Measurements from ENCODE around the gene SH3BP4.

Gene SH3BP4

DNA sequence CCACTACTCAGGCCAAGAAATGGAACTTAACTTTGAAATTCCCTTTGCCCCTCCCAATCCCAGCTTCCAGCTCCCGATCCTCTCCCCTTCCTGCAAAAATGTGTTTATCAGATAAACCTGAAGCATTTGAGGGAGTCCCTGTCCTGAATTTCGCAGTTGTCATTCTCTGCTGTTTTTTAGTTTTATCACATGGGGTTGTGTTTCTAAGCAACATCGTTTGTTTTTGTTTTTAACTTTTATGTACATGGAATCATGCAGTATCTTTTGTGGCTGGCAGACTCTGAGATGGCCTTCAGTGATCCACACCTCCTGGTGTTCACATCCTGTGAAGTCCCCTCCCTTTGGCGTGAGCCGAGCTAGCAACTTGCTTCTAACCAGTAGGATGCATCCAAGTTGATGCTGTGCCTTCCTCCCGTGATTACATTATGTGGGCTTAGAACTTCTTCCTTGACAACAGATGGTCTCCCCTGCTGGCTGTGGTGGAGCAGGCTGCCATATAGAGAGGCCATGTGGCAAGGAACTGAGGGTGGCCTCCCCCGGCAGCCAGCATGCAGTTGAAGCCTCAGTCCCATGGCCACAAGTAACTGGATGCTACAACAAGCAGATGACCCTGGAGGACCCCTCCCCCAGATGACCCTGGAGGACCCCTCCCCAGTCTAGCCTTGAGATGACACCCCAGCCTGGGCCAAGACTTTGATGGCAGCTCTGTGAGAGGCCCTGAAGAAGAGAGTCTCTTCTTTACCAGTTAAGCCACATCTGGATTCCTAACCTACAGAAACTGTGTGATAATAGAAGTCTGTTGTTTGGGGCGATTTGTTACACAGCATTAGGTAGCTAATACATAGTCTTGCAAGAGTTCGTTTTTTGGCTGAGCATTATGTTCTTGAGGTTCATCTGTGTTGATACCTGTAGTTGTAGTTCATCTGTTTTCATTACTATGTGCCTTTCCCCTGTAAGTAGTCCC lies 27.7 kb downstream of the SH3BP4 start:
- Histone ChIP-seq H3K9ac (ENCODE audit: low read depth, low read length) (no peak overlapping the region), H3K36me3 (ENCODE audit: insufficient read depth, low read length) (no peaks in the 10 kb centered on the region), H3K9me3 (ENCODE audit: control insufficient read depth, insufficient read depth, low read length) (peaks cover 4% of the 10 kb centered on the region; the same call in 1 of the 2 replicates), H3K4me1 (ENCODE audit: insufficient read depth, low read length) (peaks cover 49% of the 10 kb centered on the region)

GRCh38 chr2:234980451-234981187 lies 28.8 kb downstream of the SH3BP4 start:
- H3K9me3 ChIP-seq (ENCODE audit: control insufficient read depth, insufficient read depth, low read length), result peaks cover 4% of the 10 kb centered on the region; the same call in 1 of the 2 replicates
- peaks cover 42% of the 10 kb centered on the region for H3K4me1 ChIP-seq (ENCODE audit: insufficient read depth, low read length)
- no peaks in the 10 kb centered on the region for H3K36me3 ChIP-seq (ENCODE audit: insufficient read depth, low read length)
- H3K9ac ChIP-seq (ENCODE audit: low read depth, low read length), result peak overlapping the region; percentile 9

DNA sequence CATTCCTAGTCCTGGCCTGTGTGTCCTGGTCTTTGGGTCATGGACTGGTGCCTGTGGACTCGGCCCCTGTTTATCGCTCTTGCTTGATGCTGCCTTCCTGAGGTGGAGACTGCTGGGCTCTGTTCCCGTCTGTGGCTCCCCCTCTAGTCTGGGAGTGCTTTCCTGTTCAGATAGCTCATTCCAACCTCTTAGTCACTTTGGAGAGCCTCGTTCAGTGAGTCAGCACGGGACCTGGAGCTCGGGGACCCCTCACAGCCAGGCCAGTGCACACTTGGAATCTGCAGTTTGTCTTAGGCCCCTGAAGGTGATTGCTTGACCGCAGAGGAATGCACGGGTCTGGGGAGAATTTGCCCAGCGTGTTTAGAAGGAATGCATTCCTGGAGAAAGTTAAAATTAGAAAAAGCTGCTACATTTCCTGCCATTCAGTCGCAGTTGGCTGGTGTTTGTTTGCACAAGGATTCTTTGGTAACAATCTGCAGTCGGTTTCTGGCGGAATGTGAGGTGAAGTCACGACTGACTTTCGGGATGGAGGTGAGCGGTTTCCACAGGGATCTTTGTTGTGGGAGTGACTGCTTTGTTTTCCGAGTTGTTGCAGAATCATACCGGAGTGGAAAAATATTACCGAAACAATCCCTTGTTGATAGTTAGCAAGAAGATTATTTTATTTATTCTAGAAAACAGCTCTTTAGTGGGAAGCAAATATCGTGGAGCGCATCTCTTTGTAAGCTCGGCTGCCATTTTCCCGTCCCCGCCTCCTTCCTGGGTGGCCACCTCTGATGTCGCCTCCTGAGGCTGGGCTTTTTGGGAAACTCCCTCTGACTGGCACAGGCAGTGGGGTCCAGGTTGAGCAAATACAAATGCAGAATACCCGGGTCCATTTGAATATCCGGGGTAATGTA lies 29.6 kb downstream of the SH3BP4 start:
- H3K9ac ChIP-seq (ENCODE audit: low read depth, low read length), result peak overlapping the region; percentile 9
- H3K9me3 ChIP-seq (ENCODE audit: control insufficient read depth, insufficient read depth, low read length), result peaks cover 4% of the 10 kb centered on the region; the same call in 1 of the 2 replicates
- H3K36me3 ChIP-seq (ENCODE audit: insufficient read depth, low read length), result no peaks in the 10 kb centered on the region
- peaks cover 50% of the 10 kb centered on the region for H3K4me1 ChIP-seq (ENCODE audit: insufficient read depth, low read length)

- H3K9me3 ChIP-seq (ENCODE audit: control insufficient read depth, insufficient read depth, low read length), result peaks cover 4% of the 10 kb centered on the region; the same call in 1 of the 2 replicates
- no peaks in the 10 kb centered on the region for H3K36me3 ChIP-seq (ENCODE audit: insufficient read depth, low read length)
- H3K9ac ChIP-seq (ENCODE audit: low read depth, low read length), result peak overlapping the region; percentile 9
- H3K4me1 ChIP-seq (ENCODE audit: insufficient read depth, low read length), result peaks cover 52% of the 10 kb centered on the region
These were observed 30.4 kb downstream of the SH3BP4 start for GRCh38 chr2:234982096-234982834.

- H3K4me1 ChIP-seq (ENCODE audit: insufficient read depth, low read length), result peaks cover 52% of the 10 kb centered on the region
- H3K36me3 ChIP-seq (ENCODE audit: insufficient read depth, low read length), result no peaks in the 10 kb centered on the region
- H3K9ac ChIP-seq (ENCODE audit: low read depth, low read length), result no peak overlapping the region
- H3K9me3 ChIP-seq (ENCODE audit: control insufficient read depth, insufficient read depth, low read length), result peaks cover 4% of the 10 kb centered on the region; the same call in 1 of the 2 replicates
These were observed 31.4 kb downstream of the SH3BP4 start for GRCh38 chr2:234983011-234983726.

- Histone ChIP-seq H3K9ac (ENCODE audit: low read depth, low read length) (no peak overlapping the region), H3K4me1 (ENCODE audit: insufficient read depth, low read length) (peaks cover 45% of the 10 kb centered on the region), H3K36me3 (ENCODE audit: insufficient read depth, low read length) (no peaks in the 10 kb centered on the region), H3K9me3 (ENCODE audit: control insufficient read depth, insufficient read depth, low read length) (no peaks in the 10 kb centered on the region)
These were observed 33.9 kb downstream of the SH3BP4 start for GRCh38 chr2:234985608-234986245.

DNA sequence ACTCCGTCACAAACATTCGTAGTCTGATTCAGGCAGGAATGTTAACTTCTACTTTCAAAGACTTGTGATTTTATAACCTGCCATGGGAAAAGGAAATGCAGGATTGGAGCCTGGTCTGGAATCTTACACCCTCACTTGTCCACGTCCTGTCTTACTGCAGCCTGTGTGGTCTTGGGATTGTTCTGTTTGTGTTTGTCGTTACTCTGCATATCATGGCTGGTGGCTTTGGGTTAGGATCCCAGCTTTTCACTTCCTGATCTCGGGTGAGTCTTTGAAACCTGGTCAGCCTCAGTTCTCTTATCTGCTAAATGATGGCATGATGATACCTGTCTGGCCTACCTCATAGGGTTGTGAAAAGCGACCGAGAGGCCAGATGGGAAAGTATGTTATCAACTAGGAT lies 34.6 kb downstream of the SH3BP4 start:
- no peak overlapping the region for H3K9ac ChIP-seq (ENCODE audit: low read depth, low read length)
- H3K9me3 ChIP-seq (ENCODE audit: control insufficient read depth, insufficient read depth, low read length), result no peaks in the 10 kb centered on the region
- peaks cover 38% of the 10 kb centered on the region for H3K4me1 ChIP-seq (ENCODE audit: insufficient read depth, low read length)
- H3K36me3 ChIP-seq (ENCODE audit: insufficient read depth, low read length), result no peaks in the 10 kb centered on the region

DNA sequence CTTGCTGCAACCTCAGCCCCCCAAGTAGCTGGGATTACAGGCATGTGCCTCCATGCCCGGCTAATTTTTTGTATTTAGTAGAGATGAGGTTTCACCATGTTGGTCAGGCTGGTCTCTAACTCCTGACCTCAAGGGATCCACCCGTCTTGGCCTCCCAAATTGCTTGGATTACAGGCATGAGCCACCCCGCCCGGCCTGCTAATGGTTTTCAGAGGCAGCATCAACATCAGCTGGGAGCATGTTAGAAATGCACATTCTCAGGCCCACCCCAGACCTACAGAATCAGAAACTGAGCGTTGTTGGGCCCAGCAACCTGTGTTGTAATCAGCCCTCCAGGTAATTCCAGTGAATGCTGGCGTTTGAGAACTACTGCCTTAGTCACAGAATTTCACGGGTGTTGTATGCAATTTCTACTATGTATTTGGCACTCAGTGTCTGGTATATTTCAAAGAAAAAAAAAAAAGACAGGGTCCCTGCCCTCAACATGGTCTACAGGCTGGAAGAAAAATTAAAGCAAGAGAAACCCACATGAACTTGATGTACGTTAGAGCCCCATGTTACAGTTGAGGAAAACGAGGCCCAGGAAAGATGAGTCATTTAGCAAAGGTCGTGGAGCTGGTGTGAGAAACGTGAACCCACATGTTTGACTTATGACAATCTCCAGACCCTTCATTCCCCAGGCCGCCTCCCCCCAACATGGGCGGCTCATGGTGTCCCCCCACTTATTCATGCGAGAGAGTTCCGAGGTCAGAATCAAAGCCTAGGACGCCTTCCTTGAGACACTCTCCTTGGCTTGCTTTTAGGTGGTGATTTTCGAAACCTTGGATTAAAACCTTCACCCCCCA lies 35.3 kb downstream of the SH3BP4 start:
- Histone ChIP-seq H3K4me1 (ENCODE audit: insufficient read depth, low read length) (peaks cover 31% of the 10 kb centered on the region), H3K36me3 (ENCODE audit: insufficient read depth, low read length) (no peaks in the 10 kb centered on the region), H3K9ac (ENCODE audit: low read depth, low read length) (no peak overlapping the region), H3K9me3 (ENCODE audit: control insufficient read depth, insufficient read depth, low read length) (no peaks in the 10 kb centered on the region)

- H3K9ac ChIP-seq (ENCODE audit: low read depth, low read length), result no peak overlapping the region
- peaks cover 24% of the 10 kb centered on the region for H3K4me1 ChIP-seq (ENCODE audit: insufficient read depth, low read length)
- no peaks in the 10 kb centered on the region for H3K9me3 ChIP-seq (ENCODE audit: control insufficient read depth, insufficient read depth, low read length)
- no peaks in the 10 kb centered on the region for H3K36me3 ChIP-seq (ENCODE audit: insufficient read depth, low read length)
These were observed 35.9 kb downstream of the SH3BP4 start for GRCh38 chr2:234987754-234988153.

- Histone ChIP-seq H3K9me3 (ENCODE audit: control insufficient read depth, insufficient read depth, low read length) (no peaks in the 10 kb centered on the region), H3K4me1 (ENCODE audit: insufficient read depth, low read length) (peaks cover 19% of the 10 kb centered on the region), H3K36me3 (ENCODE audit: insufficient read depth, low read length) (no peaks in the 10 kb centered on the region), H3K9ac (ENCODE audit: low read depth, low read length) (no peak overlapping the region)
These were observed 36.7 kb downstream of the SH3BP4 start for GRCh38 chr2:234988491-234988890.

DNA sequence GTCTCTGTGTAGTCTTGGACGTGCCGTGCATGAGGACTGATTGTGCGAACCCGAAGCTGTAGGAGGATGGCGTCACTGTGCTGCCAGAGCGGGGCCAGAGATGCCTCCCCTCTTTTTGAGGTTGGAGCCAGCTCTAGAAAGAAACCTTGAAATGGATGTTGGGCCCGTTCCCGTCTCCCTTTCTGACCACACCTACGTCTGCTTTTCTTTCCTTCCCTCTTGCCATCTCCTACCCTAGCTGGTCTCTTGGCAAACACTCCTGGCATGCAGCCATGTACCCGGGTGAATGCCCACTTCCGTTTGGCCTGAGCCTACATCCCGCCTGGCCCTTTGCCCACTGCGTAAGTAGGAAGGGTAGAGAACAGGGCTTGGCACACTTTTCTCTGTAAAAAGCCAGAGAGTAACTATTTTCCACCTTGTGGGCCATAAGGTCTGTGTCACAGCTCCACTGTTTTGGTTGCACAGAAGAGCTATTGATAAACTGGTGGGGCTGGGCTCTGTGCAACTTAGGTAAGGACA lies 37.4 kb downstream of the SH3BP4 start:
- no peak overlapping the region for H3K9ac ChIP-seq (ENCODE audit: low read depth, low read length)
- peaks cover 20% of the 10 kb centered on the region for H3K4me1 ChIP-seq (ENCODE audit: insufficient read depth, low read length)
- no peaks in the 10 kb centered on the region for H3K9me3 ChIP-seq (ENCODE audit: control insufficient read depth, insufficient read depth, low read length)
- H3K36me3 ChIP-seq (ENCODE audit: insufficient read depth, low read length), result no peaks in the 10 kb centered on the region

DNA sequence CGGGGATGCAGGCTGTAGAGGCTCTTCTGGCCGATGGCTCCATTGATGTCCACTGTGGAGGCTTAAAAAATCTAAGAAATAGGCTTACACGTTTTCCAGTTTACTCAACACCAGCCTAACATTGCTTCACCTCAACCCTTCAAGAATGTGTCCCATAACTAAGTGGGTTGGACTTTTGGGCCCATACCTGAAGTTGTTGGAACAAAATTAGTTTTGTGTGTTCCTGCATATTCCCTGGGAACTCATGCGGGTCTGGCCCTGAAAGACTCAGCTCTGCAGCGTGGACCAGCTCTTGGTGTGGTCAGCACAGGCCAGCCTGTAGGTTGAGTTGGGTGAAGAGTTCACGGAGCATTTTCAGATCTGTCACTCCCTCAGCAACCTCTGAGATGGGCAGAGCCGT lies 38.5 kb downstream of the SH3BP4 start:
- H3K4me1 ChIP-seq (ENCODE audit: insufficient read depth, low read length), result peaks cover 31% of the 10 kb centered on the region
- H3K9ac ChIP-seq (ENCODE audit: low read depth, low read length), result no peak overlapping the region
- H3K36me3 ChIP-seq (ENCODE audit: insufficient read depth, low read length), result no peaks in the 10 kb centered on the region
- H3K9me3 ChIP-seq (ENCODE audit: control insufficient read depth, insufficient read depth, low read length), result no peaks in the 10 kb centered on the region
